HG02571 (cell line): ENCODE measurements around the gene DENND1A.
A peak's percentile ranks its signal among the peaks of the same experiment; 100 is the strongest.
"Not testable (repeated sequence)": the region's sequence is repeated elsewhere in the genome, so short reads cannot be mapped to it uniquely, and the experiment has no call there.

Experiments used
- ATAC-seq: cut with Tn5 transposase; IDR thresholded peaks from one replicate; pipeline ENCODE4 v1.9.1; 2021; ENCODE audit warnings: mild to moderate bottlenecking, moderate library complexity; ENCODE audit not compliant: unreplicated experiment

Gene DENND1A

GRCh38 chr9:123637945-123638634 lies 291.8 kb downstream of the DENND1A start:
- no peak for ATAC-seq

GRCh38 chr9:123637606-123637944 lies 292.4 kb downstream of the DENND1A start:
- ATAC-seq: no peak

GRCh38 chr9:123636805-123637204 lies 293.1 kb downstream of the DENND1A start:
- not testable (repeated sequence) for ATAC-seq

DNA sequence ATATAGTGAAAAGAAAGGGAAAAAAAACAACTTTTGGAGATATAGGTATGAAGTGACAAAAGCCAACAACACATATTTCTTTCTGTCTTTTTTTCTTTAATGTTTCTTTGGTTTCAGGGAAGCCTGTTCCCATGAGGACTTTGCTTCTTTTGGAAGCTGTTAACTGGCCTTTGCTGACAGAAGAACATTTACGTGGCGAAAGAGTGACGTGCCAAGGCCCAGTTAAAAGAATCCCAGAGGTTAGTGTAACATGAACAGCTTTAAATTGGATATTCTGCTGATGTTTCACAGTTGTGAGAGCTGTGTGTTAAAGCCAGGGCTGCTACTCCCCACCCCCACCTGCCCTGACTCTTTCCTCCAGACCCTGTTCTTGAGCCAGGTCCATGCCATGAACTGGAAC lies 298.1 kb downstream of the DENND1A start:
- ATAC-seq: no peak

DNA sequence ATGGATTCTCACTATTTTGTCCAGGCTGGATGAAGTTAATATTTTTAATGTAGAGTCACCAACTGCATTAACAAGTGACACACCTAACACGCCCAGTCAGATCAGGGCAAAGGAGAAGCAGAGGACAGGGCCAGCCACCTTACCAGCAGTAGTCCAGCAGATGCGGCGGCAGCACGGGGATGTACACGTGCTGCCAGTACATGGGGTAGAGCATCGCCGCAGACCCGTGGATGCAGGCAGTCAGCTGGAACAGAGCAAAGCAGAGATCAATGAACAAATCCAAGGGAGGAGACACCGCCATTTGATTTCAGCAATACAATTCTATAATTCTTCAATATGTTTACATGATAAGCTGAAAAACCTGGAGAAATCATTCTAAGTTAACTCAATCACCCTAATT lies 299.7 kb downstream of the DENND1A start:
- ATAC-seq: no peak

DNA sequence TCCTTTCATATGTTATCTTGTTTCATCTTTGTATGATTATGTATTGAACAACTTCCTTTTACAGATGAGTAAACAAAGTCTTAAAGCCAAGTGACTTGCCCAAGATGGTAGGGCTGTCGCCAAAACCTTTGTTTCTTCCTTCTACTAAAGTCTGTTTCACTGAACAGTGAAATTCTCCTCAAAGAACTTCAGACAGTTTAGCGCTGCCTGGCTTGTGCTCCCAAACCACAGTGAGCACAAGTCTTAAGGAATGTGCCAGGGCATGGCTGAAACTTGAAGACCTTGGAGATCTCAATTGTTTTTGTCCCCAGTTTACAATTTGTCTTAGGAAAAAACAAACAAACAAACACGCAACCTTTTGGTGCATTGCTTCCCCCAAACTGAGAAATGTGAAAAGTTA lies 300.4 kb downstream of the DENND1A start:
- ATAC-seq: no peak

DNA sequence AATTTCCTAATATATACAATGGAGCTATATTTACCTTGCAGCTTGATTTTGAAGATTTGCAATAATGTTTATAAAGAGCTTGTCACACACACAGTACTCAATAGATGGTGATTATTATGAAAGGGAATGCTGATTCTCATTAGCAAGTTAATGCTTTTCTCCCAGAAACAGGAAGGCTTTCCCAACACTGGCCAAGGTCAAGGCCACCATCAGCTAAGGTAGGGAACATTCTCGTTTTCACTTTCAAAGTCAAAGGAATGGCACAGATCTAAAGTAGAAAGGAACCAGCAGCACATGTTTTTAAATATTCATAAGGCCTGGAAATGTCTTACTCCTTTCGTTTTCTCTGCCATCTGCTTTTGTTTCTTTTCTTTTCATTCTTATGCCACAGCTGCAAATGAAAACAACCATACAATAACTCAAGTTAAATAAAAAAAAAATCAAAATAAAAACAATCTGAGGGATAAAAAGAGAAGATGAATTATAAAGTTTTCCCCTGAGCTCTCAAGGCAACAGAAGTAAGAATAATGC lies 307.1 kb downstream of the DENND1A start:
- no peak for ATAC-seq

- no peak for ATAC-seq
Observed at GRCh38 chr9:123620239-123620638, 309.7 kb downstream of the DENND1A start.

GRCh38 chr9:123617952-123618678 lies 311.8 kb downstream of the DENND1A start:
- ATAC-seq: no peak

DNA sequence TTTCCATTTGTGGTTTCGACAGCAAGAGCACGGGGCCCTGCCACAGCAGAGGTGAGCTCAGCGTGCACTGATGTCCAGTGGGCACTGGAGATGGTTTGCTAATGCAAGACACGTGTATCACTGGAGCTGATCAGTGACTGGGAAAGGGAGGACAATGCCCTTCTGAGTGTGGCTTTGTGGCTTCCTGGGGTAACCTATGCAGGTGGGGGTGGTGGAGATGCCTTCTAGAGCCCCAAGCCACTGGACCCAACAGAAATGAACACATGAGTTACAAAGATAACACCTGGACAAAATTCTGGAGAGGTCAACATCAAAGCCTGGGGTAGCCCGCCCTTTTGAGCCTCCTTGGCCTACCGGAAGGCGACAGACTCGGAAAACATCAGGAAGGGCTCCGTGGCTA lies 312.6 kb downstream of the DENND1A start:
- ATAC-seq: no peak

GRCh38 chr9:123616707-123617106 lies 313.2 kb downstream of the DENND1A start:
- ATAC-seq: no peak

GRCh38 chr9:123615381-123615780 lies 314.5 kb downstream of the DENND1A start:
- no peak for ATAC-seq

DNA sequence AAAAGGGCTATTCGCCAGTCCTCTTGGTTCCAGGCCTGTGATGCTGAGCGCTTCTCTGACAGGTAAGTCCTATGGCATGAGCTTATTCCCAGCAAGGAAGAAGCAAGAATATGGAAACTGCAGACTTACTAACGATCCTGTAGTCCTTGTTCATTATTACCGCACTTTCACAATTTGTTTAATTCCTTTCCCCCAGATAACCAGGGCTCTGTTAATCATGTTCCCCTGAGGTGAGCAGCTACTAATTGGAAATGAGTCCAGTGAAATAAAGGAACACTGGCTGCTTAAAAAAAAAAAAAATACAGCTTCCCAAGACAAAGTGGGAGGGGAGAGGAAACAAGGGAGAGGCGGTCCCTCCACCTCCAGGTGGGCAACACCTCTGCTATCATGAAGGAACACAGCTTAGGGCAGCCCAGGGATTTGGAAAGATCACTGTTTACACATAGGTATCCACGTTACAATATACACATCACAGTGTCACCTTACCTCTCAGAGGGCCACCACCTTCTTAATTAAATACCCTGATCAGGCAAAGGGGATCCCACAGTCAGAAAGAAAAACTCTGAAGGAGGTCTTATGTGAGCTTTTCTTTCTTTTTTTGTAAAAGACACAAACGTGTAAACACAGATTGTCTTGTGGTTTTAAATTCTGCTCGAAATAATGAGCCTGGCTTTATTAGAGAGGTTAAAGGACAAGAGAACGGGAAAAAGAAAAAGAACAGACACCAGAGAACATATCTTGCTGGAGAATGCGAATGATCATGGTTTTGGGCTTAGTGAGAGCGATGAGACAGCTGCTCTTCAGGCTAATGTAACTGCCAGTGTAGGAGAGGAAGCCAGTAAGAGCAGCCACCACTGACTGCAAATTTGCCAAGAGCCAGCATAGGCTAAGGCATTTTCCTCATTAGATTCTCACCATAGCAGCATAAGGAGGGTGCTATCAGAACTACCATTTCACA lies 315.3 kb downstream of the DENND1A start:
- no peak for ATAC-seq

DNA sequence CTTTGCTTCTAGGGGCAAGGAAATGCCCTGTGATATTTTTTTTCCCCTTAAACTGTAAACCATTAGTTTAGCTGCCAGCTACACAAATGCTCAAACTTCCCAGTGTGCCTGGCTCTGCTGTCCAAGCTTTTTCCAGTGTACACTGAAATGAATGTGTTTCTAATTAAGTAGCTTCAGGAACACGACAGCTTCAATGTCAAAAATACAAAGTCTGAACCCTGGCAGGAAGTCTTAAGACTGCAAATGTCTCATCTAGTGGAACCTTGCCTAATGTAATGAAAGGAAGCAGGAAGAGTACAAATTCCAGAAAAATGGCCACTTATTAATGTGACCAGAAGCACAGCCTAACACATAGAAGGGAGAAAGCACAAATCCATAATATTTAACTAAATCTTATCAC lies 318.7 kb downstream of the DENND1A start:
- ATAC-seq: no peak

- no peak for ATAC-seq
Observed at GRCh38 chr9:123609844-123610243, 320.1 kb downstream of the DENND1A start.

- peak; percentile 91 for ATAC-seq
Observed at GRCh38 chr9:123608104-123608503, 321.8 kb downstream of the DENND1A start.

- no peak for ATAC-seq
Observed at GRCh38 chr9:123607479-123607878, 322.4 kb downstream of the DENND1A start.

GRCh38 chr9:123606141-123606540 lies 323.8 kb downstream of the DENND1A start:
- no peak for ATAC-seq

DNA sequence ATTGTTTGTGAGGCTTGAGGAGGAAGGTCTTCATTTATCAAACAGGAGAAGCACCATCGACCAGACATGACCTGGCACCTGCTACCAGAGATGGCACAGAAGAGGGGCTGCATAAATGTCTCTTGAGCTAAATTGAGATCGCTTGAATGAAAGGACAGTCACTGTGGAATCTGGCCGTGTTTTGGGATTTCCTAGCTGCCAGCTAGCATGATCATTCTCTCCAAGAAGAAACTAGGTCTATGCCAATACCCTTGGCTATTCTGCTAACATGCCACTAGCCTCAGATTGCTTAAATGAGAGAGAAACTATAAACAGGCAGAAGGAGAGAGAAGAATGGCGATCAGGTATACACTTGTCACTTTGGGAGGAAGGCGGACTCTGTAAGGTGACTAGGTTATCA lies 324.6 kb downstream of the DENND1A start:
- no peak for ATAC-seq

DNA sequence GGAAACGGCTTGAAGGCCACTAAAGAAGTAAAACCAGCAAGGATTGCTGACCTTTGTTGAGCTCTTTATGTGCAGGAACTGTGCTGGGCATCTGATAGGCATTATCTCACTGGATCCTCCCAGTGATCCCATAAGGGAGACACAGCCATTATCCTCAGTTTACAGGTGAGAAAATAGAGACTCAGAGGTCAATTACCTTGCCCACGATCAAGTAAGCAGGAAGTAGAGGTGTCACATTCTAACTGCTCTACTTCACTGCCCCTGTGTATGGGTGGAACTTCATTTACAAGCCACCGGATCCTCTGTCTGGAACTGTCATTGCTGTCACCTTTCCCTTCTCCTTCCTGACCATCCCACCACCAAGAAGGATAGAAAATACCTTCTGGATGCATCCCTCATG lies 325.1 kb downstream of the DENND1A start:
- ATAC-seq: no peak

DNA sequence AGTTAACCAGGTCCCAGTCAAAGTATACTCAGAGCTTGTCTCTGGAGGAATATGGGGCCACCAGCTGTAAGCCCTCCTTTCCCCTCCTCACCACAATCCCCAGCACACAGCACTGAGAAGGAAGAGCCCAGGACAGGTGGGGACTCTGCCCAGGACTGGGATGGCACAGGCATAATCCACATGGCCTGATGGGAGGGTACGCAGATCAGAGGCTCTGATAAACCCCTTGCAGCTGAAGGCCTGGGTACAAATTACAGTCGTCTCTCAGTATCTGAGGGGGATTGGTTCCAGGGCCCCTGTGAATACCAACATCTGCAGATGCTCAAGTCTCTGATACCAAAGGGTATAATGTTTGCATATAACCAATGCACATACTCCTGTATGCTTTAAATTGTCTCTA lies 328.1 kb downstream of the DENND1A start:
- ATAC-seq: no peak
